GM19023 (cell line): ENCODE measurements around the gene KRTAP5-3.
"Not testable (repeated sequence)": the region's sequence is repeated elsewhere in the genome, so short reads cannot be mapped to it uniquely, and the experiment has no call there.

Experiments
- ATAC-seq: cut with Tn5 transposase; IDR thresholded peaks from one replicate; pipeline ENCODE4 v1.9.1; 2021; ENCODE audit warnings: mild to moderate bottlenecking, moderate library complexity; ENCODE audit not compliant: unreplicated experiment

KRTAP5-3 gene, protein sequence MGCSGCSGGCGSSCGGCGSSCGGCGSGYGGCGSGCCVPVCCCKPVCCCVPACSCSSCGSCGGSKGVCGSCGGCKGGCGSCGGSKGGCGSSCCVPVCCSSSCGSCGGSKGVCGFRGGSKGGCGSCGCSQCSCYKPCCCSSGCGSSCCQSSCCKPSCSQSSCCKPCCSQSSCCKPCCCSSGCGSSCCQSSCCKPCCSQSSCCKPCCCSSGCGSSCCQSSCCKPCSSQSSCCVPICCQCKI

DNA sequence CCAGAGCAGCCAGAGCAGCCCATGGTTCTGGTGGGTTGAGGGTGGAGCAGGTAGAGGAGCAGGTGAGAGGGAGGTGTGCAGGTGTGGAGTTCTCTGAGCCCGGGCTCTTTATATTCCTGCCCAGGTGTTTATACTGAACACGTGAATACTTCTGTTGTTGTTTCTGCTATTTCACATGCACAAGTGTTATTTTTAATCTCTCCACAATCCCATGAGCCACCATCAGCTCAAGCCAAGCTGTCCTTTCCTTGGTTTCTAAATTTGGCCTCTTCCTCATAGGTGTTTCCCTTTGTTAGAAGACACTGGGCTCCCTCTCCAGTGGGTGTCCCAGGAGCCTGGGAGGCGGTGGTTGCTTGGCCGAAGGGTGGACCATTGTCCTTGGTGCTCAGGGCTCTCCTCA is at the start of gene KRTAP5-3:
TSS of gene KRTAP5-3 (minus strand) at position 101 of the 400 bp plus-strand sequence. CDS start at position 23, 78 bp downstream.
- no peak for ATAC-seq

DNA sequence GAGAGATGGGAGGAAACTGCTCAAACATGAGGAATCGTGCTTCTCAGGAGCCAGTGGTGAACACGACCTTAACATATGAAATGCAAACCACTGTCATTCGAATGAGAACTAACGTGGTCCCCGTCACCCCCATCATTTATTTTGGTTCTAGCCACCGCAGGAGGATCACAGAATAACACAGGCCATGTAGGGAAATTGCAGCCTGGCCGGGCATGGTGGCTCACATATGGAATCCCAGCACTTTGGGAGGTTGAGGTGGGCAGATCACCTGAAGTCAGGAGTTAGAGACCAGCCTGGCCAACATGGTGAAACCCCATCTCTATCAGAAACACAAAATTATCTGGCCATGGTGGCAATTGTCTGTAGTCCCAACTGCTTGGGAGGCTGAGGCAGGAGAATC is 48.4 kb upstream of the KRTAP5-3 start:
- no peak for ATAC-seq

DNA sequence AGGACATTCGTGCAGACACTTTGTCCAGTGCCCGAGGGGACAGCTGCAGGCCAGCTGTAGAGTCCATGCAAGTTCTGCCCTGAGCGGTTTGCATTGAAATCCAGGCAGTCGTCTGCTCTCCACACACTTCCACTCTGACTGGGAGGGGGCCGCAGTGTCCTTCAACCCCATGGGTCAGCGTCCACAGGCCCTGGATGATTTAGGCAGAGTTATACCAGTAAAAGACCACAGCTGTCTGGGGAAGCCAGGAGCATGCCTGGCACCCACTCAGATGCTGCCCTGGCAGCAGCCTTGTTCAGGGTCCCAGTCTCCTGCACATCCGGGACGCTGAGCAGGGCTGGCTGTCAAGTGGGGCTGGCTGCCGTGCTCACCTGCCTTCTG is 47.8 kb upstream of the KRTAP5-3 start:
- no peak for ATAC-seq

DNA sequence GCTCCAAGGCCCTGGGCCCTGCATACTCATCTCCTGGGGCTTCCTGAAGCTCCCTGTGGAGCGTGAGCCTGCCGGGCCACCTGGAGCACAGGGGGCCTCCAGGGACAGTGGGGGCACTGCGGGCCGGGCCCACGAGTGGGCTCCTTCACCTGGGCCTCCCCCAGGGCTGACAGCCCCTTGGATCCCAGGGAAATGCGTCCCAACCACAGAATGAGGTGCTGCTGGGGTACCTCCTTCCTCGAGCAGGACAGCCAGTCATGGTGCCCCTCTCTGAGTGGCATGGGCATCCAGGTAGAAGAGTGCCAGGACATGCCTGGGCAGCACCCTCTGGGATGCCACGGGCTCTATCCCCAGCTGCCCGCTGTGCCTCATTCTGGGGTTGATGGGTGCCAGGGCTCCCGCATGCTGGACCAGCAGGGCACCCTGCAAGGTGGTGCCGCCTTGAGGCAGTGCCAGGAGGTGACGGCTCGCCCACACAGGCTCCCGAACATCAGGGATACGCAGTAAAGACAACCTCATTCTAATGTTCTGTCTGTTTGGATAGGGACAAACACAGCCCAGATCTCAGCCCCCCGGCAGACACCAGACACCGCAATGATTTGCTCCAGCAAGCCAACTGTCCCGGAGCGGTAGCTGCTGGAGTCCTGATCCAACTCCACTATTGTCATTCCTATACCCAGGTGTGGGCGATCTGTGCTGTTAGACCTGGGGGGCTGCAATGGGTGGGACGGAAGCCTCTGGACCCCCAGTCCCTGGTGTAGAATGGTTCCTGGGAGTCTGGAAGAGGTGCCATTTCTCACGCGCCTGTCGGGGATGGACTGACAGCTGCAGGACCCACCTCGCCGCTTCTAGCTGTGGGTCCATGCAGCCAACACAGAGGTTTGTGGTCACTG is 47.2 kb upstream of the KRTAP5-3 start:
- ATAC-seq, result no peak

DNA sequence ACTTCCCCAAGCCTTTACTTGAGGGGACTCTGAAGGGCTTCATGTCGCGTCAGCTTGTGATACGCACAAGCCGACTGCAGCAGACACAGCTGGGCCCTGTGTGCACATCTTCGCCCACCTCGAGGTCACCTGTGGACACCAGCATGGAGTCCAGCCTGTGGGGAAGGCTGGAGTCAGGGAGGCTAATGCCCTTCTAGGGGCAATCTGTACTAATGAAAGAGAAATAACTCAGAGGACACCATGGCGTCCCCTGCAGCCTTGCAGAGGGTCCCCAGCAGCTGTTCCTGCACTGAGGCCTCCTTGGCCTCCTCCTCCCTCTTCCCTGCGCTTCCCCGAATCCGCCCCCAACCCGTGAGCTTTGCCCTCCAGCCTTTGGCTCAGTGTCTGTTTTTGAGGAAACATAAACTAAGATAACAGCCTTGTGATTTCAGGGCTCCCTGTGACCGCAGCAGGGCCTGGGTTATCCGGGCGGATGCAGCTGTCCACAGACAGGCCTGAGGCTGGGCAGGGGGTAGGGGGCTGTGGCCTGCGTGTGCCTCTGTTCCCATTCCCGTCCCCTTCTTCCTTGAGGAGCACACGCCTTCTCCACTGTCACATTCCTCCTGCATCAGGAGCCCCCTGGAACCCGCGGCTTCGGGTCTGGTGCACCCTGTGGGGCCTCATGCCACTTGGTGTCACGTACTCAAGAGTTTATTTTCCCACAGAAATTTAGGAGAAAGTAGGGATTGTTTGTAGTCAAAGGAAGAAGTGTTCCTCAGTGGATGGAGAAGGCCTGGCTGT is 46.3 kb upstream of the KRTAP5-3 start:
- ATAC-seq, result no peak

DNA sequence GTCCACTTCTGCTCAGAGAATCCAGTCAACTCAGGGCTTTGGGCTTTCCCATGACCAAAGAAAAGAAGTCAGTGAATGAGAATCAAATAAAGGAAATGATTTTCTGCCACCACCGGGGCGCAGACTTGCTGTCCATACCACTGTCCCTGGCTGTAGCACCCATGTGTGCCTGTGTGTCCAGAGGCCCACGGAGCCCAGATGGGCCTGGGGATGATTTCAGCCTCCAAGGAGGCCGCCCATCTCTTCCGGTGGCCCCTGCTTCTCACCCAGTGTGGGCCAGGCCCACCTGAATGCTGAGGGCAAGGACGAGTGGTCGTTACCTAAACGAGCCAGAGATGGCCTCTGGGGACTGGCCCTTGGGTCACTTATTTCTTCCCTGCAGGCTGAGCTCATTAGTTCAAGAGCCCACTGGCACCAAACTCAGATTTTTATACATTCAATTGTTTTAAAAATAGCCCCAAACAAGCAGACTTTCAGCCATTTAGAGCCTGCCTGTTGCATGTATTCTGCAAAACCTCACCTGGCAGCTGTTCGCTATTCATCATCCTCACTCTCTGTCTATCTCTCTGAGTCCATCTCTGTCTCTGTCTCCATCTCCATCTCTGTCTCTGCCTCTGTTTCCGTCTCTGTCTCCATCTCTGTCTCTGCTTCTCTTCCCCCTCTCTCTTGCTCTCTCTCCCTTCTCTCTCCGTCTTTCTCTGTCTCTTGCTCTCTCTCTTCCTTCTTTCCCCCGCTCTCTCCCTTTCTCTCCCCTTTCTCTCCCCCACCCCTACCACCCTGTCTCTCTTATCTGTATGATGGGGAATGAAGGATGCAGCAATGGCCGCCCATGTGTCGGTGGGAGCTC is 45.5 kb upstream of the KRTAP5-3 start:
- ATAC-seq, result no peak

DNA sequence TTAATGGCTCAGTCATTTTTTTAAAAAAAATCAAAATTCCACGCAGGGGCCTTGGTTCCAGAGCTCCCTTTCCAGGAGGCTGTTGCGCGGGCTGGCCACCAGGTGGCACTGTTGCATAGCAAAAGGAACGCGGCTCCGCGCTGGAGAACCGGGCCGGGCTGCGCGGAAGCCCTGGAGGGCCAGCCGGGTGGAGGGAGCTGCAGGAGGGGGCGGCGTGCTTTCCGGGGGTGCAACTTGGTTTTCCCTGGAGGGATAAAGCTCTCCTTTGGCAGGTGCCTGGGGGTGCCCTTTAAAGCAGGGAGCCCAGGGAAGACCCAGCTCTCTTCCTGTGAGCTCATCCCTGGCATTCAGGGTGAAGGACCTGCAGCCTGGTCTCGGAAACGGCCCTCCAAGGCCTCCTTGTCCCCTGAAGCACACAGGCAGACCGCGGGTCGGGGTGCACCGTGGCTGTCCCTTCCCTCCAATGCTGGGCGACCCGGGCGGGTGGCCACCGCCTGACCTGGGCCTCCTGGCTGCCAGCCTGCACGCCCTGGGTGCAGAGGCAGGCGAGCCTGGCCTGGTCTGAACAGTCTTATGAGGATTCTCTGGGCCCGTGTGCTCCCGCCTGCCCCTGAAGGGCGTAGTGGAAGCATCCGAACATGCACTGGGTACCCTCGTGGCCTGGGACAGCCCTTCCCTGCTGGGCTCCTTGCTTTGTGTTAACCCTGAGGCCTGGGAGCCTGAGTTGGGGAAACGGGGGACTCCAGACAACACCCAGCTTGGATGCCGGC is 44.7 kb upstream of the KRTAP5-3 start:
- ATAC-seq, result no peak

DNA sequence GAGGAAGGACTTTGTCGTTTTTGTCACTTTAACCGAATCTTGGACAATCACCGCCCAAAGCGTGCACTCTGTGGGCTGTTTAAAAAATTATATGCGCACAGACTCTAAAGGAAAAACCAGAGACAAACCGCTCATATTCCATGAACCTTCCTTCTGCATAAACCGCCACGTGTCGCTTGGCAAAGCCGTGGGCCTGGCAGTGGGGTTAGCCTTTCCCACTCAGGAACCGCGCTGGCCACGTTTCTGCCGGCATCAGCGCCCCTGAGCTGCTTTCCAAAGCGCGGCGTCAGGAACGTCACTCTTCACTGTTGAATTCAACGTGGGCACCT is 44.1 kb upstream of the KRTAP5-3 start:
- no peak for ATAC-seq

DNA sequence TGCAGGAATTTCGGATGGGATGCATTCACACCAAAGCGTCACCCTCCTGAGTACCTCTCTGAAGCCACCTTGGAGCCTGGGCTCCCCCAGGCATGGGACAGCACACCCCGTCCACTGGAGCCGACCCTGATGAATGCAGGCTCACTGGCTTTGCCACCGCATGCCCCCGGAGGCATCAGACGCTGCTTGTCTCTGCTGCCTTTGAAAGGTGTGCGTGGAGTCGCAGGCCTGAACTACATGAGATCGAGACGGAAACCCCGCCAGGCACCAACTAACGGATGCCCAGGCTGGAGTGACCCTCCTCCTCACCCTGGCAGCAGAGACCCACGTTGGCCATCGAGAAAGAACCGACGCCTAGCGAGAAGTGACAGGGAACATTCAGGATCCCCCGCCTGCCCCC is 43.8 kb upstream of the KRTAP5-3 start:
- ATAC-seq, result no peak

DNA sequence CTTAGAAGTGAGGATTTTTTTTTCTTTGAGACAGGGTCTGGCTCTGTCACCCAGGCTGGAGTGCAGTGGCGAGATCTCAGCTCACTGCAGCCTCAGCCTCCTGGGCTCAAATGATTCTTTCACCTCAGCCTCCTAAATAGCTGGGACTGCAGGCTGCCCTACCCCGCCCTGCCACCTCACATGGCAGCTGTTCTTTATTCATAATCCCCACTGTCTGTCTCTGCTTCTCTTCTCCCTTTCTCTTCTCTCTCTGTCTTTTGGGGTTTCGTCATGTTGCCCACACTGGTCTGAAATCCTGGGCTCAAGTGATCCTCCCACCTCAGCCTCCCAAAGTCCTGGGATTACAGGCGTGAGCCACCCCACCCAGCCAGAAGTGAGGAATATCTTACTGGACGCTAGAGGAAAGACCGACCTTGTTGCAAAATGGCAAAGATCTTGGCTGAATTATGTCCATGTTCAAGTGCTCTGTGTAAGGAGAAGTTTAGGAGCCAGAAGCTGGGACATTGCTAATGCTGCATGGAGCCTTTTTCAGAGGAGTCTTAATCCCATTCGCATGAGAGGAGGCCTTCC is 43.2 kb upstream of the KRTAP5-3 start:
- ATAC-seq, result no peak

DNA sequence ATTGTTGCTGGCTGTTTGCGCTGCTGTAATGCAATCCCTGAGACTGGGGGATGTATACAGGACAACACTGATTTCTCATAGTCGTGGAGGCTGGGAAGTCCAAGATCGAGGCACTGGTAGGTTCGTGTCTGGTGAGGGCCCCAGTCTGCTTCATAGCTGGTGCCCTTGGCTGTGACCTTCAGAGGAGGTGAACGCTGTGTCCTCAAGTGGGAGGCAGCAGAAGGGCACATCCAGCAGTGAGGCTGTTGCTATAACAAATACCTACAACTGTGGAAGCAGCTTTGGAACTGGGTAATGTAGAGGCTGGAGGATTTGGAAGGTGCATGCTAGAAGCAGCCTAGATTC is 42.6 kb upstream of the KRTAP5-3 start:
- no peak for ATAC-seq

DNA sequence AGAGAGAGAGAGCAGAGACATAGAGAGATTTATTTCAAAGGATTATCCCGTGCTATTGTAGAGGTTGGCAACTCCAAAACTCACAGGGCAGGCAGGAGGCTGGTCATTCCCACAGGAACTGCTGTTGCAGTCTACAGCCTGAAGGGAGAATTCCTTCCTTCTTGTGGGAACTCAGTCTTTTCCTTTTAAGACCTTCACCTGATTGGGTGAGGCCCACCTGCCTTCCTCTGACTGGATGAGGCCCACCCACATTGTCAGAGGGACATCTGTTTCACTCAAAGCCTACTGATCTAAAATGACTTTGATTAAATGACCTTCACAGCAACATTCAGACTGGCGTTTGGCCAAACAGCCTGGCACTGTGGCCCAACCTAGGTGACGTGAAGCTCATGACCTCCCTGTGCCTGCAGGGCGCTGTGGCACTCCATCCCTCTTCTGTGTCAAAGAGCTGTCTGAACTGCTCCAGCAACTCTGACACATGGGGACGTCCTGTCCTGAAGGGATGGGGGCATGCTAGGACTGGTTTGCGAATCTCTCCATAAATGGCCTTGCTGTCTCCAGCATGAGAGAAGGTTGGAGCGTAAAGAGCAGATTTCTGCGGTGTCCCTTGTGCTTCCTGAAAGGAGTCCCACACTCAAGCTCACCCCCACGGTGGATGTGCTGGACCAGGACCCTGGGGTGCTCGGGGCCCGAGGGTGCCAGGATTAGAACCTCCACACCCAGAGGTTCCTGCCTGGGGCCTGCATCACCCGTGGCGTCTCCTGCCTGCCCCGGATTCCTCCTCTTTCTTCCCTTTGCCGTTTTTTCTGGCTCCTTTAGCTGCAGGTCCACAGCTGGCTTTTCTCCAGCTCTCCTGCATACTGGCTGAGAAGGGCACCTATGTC is 42.0 kb upstream of the KRTAP5-3 start:
- ATAC-seq, result no peak

DNA sequence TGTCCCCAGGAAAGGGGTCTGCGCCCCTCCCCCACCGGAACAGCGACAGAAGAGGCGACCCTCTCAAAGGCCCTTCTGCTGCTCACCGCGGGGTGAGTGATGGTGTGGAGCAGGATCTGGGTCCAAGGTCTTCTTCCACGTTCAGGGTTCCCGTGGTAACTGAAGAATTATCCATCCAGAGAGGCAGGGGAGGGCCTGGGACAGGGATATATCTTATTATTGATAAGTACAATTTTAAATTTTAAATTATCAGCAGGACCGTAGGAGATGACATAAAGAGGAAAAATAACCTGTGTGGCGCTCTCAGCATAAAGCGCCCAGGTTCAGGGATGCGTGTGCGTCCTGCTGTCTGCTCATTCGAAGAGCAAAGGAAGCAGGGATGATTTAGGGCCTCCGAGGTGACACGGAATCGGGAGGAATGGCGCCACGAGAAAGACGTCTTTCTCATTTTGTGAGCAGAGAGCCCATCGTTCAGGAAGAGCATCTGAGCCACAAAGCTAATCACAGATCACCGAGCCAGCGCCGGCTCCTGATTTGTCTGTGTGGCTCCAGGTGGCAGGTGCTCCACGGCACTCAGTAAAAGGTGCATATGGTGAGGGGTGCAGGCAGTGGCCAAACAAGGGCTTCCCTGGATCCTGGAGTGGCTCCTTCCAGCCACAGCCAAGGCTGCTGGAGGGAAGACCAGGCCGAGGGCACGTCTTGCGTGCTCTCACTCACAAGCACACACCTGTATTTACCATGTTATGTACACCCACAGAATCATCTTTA is 40.6 kb upstream of the KRTAP5-3 start:
- no peak for ATAC-seq

DNA sequence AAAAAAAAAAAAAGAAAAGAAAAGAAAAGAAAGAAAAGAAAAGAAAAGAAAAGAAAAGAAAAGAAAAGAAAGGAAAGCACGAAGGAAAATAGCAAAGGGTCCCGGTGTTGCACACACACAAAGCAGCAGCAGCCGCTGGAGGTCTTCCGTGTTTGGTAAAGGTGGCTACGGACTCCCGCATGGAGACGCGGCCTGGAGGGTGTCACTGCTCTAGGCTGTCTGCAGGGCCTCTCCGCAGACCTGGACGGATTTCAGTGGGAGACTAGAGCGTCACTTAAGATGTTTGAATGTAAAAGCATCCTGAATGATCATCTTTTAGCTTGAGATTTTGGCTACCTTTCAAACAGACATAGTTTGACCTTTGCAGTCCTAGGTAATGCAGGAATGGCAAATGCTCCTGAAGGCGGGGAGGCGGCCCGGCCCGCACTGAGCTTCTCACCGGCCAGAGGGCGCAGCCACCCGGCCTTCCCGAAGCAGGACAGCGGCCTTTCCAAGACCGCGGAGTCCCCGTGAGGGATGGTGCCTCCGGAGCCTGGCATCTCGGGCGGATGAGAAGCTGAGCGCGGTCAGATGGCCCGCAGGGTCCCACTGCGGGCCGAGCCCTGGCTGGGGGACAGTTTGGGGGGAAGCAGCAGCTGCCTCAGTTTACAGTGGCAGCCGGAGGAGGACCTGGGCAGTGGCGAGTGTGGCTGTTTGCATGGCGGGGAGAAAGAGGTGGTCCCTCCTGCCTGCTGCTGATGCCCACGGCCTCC is 39.8 kb upstream of the KRTAP5-3 start:
- ATAC-seq, result no peak

DNA sequence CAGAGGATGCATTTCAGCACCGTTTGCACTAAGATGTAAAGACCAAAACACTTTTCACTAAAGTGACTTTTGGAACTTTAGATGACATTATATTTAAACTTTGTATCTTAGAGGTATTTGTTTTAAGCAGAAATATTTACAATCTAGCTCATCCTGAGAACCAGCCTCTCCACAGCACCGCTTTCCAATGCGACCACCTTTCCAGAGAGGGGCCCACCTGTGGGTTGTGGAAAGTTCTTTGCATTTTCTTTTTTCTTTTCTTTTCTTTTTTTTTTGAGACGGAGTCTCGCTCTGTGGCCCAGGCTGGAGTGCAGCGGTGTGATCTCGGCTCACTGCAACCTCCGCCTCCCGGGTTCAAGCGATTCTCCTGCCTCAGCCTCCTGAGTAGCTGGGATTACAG is 38.3 kb upstream of the KRTAP5-3 start:
- ATAC-seq, result not testable (repeated sequence)

DNA sequence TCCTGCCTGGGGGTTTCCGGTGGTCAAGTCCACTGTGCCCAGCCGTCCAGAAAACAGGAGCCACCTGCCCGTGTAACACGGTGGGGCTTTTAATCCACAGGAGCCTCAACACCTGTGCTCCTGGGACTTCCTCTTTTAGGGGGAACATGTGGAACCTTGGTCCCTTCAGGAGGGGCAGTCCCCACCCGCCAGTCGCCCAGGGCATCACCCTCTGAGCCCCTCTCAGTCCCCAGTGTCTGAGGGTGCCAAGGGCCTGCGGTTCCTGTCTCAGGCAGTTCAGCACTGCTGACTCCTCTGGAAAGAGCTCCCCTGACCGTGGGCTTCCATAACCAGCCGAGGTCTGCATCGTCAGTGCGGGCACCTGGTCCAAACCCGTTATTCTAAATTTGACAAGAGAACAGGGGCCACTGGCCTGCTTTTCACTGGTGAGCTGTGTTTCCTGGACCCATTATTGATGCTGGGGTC is 37.1 kb upstream of the KRTAP5-3 start:
- no peak for ATAC-seq

DNA sequence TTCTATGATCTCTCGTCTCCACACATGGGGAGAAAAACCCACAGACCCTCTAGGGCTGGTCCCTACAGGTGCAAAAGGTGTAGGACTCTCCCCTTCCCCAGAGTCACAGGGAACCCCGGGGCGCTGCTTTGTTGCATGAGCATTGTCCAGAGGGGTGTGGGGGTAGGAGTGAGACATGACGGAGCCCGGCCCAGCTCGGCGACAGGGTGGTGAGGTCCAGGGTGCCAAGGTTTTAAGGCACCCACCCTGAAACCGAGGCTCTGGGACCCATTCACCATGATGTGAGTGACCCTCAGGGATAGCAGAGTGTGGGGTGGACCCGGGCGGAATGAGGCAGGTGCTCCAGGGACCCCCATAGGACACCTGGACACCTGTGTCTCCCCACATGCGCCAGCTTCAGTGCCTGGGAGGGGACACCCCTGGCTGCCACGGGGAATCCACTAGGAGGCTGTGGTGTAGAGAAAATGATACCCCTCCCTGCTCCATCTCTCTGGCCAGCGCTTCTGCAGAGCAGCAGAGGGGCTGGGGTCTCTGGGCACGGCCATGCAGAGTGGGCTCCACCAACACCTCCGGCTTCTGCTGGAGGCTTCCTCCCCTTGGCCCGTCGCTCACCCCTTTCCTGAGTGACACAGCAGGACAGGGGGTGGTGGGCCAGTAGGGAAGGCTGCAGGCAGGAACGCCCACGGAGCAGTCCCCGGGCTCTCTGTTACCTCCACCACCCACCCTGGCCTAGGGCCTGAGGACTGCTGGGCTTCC is 36.5 kb upstream of the KRTAP5-3 start:
- ATAC-seq, result no peak
